PFSK-1 (cell line): ENCODE results near the gene GPR25.

Experiments used
- FOXP2 ChIP-seq: optimal IDR thresholded peaks from 2 replicates; pipeline ENCODE3; 2011; ENCODE audit warnings: borderline replicate concordance, control low read depth, inconsistent platforms; ENCODE audit not compliant: insufficient read depth; ENCODE audit errors: extremely low read length, extremely low read depth
- POLR2AphosphoS5 ChIP-seq: IDR thresholded peaks from 2 replicates; pipeline ENCODE4 v1.6.1; 2012; ENCODE audit warnings: low read depth, mild to moderate bottlenecking, control low read depth, low read length, moderate library complexity
- SIN3A ChIP-seq: IDR thresholded peaks from 2 replicates; pipeline ENCODE4 v1.6.1; 2012; ENCODE audit warnings: mild to moderate bottlenecking, low read length, moderate library complexity, borderline replicate concordance; ENCODE audit not compliant: insufficient read depth
- TAF1 ChIP-seq: IDR thresholded peaks from 2 replicates; pipeline ENCODE4 v1.6.1; 2012; ENCODE audit warnings: low read length, control low read depth, borderline replicate concordance; ENCODE audit not compliant: insufficient read depth
- TF ChIP-seq, protein P1 (sequence below), 2 experiments: IDR thresholded peaks; 2 replicates each; pipeline versions ENCODE4 v1.6.1 to v1.8.0; 2011 to 2012; ENCODE audit warnings: low read depth in 2 of 2, low read length in 2 of 2, control low read depth in 1 of 2, inconsistent platforms in 1 of 2, mild to moderate bottlenecking in 1 of 2, moderate library complexity in 1 of 2; ENCODE audit not compliant: insufficient read depth in 1 of 2

GPR25 gene

DNA sequence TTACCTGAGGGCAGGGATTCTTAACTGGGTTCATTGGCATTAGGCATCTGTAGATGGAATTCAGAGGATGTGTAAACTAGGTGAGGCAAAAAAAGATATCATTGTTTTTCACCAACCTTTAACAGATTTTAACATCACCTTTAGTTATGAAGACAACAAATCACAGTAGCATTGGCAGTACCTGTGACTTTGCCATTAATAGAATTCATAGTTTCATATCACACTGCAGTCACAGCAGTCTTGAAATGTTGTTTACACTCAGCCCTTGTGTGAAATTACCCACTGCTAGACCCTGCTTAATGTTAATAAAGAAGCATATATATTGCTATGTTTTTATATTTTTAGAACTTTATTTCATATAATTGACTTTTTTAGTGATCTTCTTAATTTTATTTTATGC, 20.2 kb downstream of the GPR25 start:
- no peak for TF ChIP-seq POLR2AphosphoS5
- TF ChIP-seq TAF1 = no peak
- TF ChIP-seq, protein P1, sequence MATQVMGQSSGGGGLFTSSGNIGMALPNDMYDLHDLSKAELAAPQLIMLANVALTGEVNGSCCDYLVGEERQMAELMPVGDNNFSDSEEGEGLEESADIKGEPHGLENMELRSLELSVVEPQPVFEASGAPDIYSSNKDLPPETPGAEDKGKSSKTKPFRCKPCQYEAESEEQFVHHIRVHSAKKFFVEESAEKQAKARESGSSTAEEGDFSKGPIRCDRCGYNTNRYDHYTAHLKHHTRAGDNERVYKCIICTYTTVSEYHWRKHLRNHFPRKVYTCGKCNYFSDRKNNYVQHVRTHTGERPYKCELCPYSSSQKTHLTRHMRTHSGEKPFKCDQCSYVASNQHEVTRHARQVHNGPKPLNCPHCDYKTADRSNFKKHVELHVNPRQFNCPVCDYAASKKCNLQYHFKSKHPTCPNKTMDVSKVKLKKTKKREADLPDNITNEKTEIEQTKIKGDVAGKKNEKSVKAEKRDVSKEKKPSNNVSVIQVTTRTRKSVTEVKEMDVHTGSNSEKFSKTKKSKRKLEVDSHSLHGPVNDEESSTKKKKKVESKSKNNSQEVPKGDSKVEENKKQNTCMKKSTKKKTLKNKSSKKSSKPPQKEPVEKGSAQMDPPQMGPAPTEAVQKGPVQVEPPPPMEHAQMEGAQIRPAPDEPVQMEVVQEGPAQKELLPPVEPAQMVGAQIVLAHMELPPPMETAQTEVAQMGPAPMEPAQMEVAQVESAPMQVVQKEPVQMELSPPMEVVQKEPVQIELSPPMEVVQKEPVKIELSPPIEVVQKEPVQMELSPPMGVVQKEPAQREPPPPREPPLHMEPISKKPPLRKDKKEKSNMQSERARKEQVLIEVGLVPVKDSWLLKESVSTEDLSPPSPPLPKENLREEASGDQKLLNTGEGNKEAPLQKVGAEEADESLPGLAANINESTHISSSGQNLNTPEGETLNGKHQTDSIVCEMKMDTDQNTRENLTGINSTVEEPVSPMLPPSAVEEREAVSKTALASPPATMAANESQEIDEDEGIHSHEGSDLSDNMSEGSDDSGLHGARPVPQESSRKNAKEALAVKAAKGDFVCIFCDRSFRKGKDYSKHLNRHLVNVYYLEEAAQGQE (IDR thresholded peaks at IDR 0.05; ENCODE audit: insufficient read depth in 1 of 2, low read depth in 2 of 2, low read length in 2 of 2) = no peak
- TF ChIP-seq FOXP2 = no peak
- TF ChIP-seq SIN3A = no peak

DNA sequence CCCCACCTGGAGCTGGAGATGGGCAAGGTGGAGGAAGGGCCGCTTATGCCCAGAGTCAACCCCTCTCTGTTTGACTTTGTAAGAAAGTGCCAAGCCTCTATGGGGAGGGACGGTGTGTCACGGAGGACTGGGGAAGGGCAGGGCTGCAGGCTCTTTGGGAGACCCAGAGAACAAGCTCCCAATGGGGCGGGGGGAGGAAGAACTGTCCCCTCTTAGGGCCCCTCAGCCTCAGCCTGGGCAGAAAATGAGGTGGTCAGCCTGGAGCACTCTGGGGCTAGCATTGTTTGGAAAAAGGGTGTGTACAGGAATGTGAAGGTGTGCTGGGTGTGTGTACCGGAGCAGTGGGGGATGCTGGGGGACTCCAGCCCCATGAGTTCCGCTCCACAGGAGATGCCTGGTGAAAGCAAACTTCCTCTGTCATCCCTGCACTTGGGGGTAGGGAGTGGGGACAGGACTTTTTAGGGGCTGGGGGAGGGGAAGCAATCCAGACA, 20.7 kb downstream of the GPR25 start:
- TF ChIP-seq SIN3A = no peak
- TF ChIP-seq FOXP2 = no peak
- TF ChIP-seq POLR2AphosphoS5 = no peak
- TF ChIP-seq, protein P1 (IDR thresholded peaks at IDR 0.05; ENCODE audit: insufficient read depth in 1 of 2, low read depth in 2 of 2, low read length in 2 of 2) = no peak
- TF ChIP-seq TAF1 = no peak

DNA sequence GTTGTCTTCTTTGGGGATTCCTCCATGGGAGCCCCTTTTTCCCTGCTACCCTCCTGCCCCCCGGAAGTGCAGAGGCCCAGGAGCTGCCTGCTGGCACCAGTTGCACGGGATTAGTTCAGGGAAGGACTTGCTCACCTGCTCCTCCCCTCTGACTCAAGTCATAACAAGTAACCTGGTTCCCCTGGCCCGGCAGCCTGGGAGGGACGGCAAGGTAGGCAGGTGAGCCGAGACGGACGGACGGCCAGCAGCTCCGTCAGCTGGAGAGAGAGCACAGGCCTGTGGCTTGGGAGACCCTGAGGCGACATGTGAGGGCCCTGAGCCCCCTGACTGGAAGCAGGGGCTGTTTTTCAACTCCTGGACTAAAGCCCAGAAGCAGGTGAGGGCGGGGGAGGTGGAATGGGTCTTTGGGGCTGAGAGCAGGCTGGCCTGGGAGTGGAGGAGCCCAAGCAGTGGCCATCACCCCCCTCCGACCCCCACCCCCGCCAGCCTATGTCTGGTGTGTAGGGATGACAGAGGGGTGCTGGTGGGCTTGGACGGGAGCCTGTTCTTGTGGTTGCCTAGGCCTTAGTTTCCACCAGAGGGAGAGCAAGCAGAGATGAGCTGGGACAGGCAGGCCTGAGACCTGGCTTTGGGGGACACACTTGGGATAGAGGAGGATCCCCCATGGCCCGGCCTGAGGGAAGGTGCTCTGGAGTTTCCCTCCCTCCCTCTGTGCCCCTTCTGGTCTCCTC, 22.1 kb downstream of the GPR25 start, which contains the start of gene INAVA:
INAVA (plus strand) TSS at position 189 of the 731 bp plus-strand sequence. CDS start 3,501 bp downstream, outside the sequence.
- TF ChIP-seq FOXP2 = no peak
- TF ChIP-seq, protein P1 (IDR thresholded peaks at IDR 0.05; ENCODE audit: insufficient read depth in 1 of 2, low read depth in 2 of 2, low read length in 2 of 2) = no peak
- TF ChIP-seq SIN3A = no peak
- TF ChIP-seq POLR2AphosphoS5 = no peak
- TF ChIP-seq TAF1 = no peak

DNA sequence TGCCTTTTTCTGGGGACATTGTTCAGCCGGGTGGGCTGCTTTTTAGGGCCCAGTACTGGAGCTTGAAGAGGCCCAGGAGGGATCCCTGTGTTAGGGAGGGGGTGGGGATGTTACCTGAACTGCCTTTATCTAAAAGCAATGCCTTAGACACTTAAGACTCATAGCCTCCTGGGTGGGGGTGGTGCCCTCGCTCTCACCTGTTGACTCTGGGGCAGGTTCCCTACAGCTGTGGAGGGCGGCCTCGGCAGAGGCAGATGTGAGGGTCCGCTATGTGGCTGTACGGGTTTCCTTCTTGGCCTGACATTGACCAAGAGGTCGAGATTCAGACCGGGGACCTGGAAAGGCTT, 22.6 kb downstream of the GPR25 start:
- TF ChIP-seq SIN3A = no peak
- TF ChIP-seq POLR2AphosphoS5 = no peak
- TF ChIP-seq FOXP2 = no peak
- TF ChIP-seq TAF1 = no peak
- TF ChIP-seq, protein P1 (IDR thresholded peaks at IDR 0.05; ENCODE audit: insufficient read depth in 1 of 2, low read depth in 2 of 2, low read length in 2 of 2) = no peak
